Endodermal cell (in vitro differentiated cells): ENCODE measurements around the gene TBL3. TPM values are rescaled to one million over a fixed set of nuclear protein-coding genes. Genes with fewer than 3 reads are reported as not detected.
"Not testable (repeated sequence)": the region's sequence is repeated elsewhere in the genome, so short reads cannot be mapped to it uniquely, and the experiment has no call there.

Source experiments
- DNase-seq: peaks from one replicate; pipeline ENCODE4 v3.0.0-alpha.2; 2017
- H3K27ac ChIP-seq: 2 replicates; pipeline ENCODE4 v1.5.1; 2013; ENCODE audit warnings: mild to moderate bottlenecking, low read depth, low read length, moderate library complexity
- H3K27me3 ChIP-seq: 2 replicates; pipeline ENCODE4 v1.6.1; 2013; ENCODE audit warnings: mild to moderate bottlenecking, low read length, moderate library complexity; ENCODE audit not compliant: insufficient read depth, control insufficient read depth, poor library complexity, severe bottlenecking
- H3K36me3 ChIP-seq: 2 replicates; pipeline ENCODE4 v1.7.0; 2013; ENCODE audit warnings: mild to moderate bottlenecking, low read length, moderate library complexity; ENCODE audit not compliant: control insufficient read depth, insufficient read depth
- H3K4me1 ChIP-seq: one replicate; pipeline ENCODE4 v1.7.0; 2013; ENCODE audit warnings: low read length; ENCODE audit not compliant: control insufficient read depth, insufficient read depth
- H3K4me3 ChIP-seq: 2 replicates; pipeline ENCODE4 v1.5.1; 2013; ENCODE audit warnings: mild to moderate bottlenecking, low read length, moderate library complexity
- H3K9ac ChIP-seq: 2 replicates; pipeline ENCODE4 v1.6.1; 2013; ENCODE audit warnings: mild to moderate bottlenecking, low read length, moderate library complexity; ENCODE audit not compliant: poor library complexity, severe bottlenecking; ENCODE audit errors: extremely low read depth
- H3K9me3 ChIP-seq: 2 replicates; pipeline ENCODE4 v1.6.1; 2013; ENCODE audit warnings: mild to moderate bottlenecking, low read length, moderate library complexity; ENCODE audit not compliant: control insufficient read depth
- H3K27ac Mint-ChIP-seq: 2 replicates; pipeline ENCODE4 v1.8.0; 2020; ENCODE audit warnings: mixed read lengths
- H3K27me3 Mint-ChIP-seq: 2 replicates; pipeline ENCODE4 v1.8.0; 2021; ENCODE audit warnings: mild to moderate bottlenecking, mixed read lengths; ENCODE audit not compliant: insufficient read depth
- H3K36me3 Mint-ChIP-seq: 2 replicates; pipeline ENCODE4 v1.8.0; 2020; ENCODE audit warnings: low read depth, mixed read lengths
- H3K4me1 Mint-ChIP-seq: 2 replicates; pipeline ENCODE4 v1.8.0; 2020; ENCODE audit warnings: mixed read lengths
- H3K4me3 Mint-ChIP-seq: 2 replicates; pipeline ENCODE4 v1.8.0; 2020; ENCODE audit warnings: mild to moderate bottlenecking, moderate library complexity, mixed read lengths
- H3K9me3 Mint-ChIP-seq: 2 replicates; pipeline ENCODE4 v1.8.0; 2020; ENCODE audit warnings: mild to moderate bottlenecking, mixed read lengths
- CTCF ChIP-seq: fragments of 200-600 bp; sonication (generic); conservative IDR thresholded peaks from 2 replicates; pipeline ENCODE4 v1.5.0; 2021; ENCODE audit warnings: antibody characterized with exemption, mild to moderate bottlenecking
- WGBS, 2 experiments: methylation state at CpG; one replicate each; pipeline versions ENCODE4 v1.1.5 to v1.1.7; 2013; ENCODE audit warnings: missing lambda C conversion rate in 2 of 2, mixed read lengths in 1 of 2; ENCODE audit not compliant: insufficient coverage in 1 of 2, insufficient read length in 1 of 2; 5-methylcytosine and 5-hydroxymethylcytosine counted together
- total RNA-seq, 2 donors: library from RNA; stranded (reverse); fragmentation: NEBNext Ultra II Directional in 1 of 2; extraction: Animal tissue kit (Norgen Biotek cat#: 25700) in 1 of 2; gene quantifications; 2 replicates in 1 of 2; 3 replicates in 1 of 2; pipeline ENCODE4 v1.2.1, GENCODE V29; 2021

The TBL3 gene
- total RNA-seq, 2 donors from 2014 or later = 43.4 to 49.7 TPM

GRCh38 chr16:1950559-1950958 lies 21.3 kb upstream of the TBL3 start:
- H3K4me1 ChIP-seq = no peaks in the 10 kb centered on the region
- peak; percentile 36 for DNase-seq
- H3K27me3 ChIP-seq = no peaks in the 10 kb centered on the region
- H3K4me3 ChIP-seq = no peak overlapping the region
- no peaks in the 10 kb centered on the region for H3K4me1 Mint-ChIP-seq
- WGBS, 2 experiments = 92 to 95% methylated on average over 15 to 19 of the region's 19 CpGs
- no peak overlapping the region for H3K9ac ChIP-seq
- H3K36me3 Mint-ChIP-seq = no peaks in the 10 kb centered on the region
- H3K27ac Mint-ChIP-seq = no peak overlapping the region
- H3K27me3 Mint-ChIP-seq = peaks cover 4% of the 10 kb centered on the region
- no peak overlapping the region for H3K27ac ChIP-seq
- peaks cover 2% of the 10 kb centered on the region for H3K9me3 Mint-ChIP-seq
- H3K9me3 ChIP-seq = no peaks in the 10 kb centered on the region
- TF ChIP-seq CTCF = no peak
- H3K36me3 ChIP-seq = no peaks in the 10 kb centered on the region
- H3K4me3 Mint-ChIP-seq = no peak overlapping the region

GRCh38 chr16:1953734-1954133 lies 18.1 kb upstream of the TBL3 start:
- Mint-ChIP-seq H3K27ac (no peak overlapping the region), H3K4me1 (no peaks in the 10 kb centered on the region), H3K4me3 (no peak overlapping the region), H3K36me3 (no peaks in the 10 kb centered on the region), H3K27me3 (peaks cover 24% of the 10 kb centered on the region), H3K9me3 (peaks cover 6% of the 10 kb centered on the region)
- Histone ChIP-seq H3K27me3 (no peaks in the 10 kb centered on the region), H3K4me1 (no peaks in the 10 kb centered on the region), H3K4me3 (no peak overlapping the region), H3K36me3 (no peaks in the 10 kb centered on the region), H3K9ac (no peak overlapping the region), H3K9me3 (no peaks in the 10 kb centered on the region), H3K27ac (no peak overlapping the region)
- DNase-seq = peak; percentile 44
- 93 to 95% methylated on average over 6 to 22 of the region's 22 CpGs for WGBS, 2 experiments
- no peak for TF ChIP-seq CTCF

GRCh38 chr16:1957434-1958142 lies 14.3 kb upstream of the TBL3 start:
- H3K27me3 Mint-ChIP-seq = peaks cover 25% of the 10 kb centered on the region
- H3K36me3 ChIP-seq, H3K27ac ChIP-seq, H3K9ac ChIP-seq, H3K4me3 Mint-ChIP-seq, H3K4me3 ChIP-seq, DNase-seq, H3K9me3 Mint-ChIP-seq, H3K9me3 ChIP-seq, H3K27me3 ChIP-seq, H3K27ac Mint-ChIP-seq, H3K4me1 ChIP-seq: not testable (repeated sequence)
- WGBS, 2 experiments = 93% methylated on average over 15 to 19 of the region's 22 CpGs
- H3K36me3 Mint-ChIP-seq = peaks cover 17% of the 10 kb centered on the region
- H3K4me1 Mint-ChIP-seq = peaks cover 23% of the 10 kb centered on the region

GRCh38 chr16:1958143-1958491 lies 13.7 kb upstream of the TBL3 start:
- H3K36me3 ChIP-seq = peaks cover 13% of the 10 kb centered on the region
- H3K27ac Mint-ChIP-seq, H3K27ac ChIP-seq, DNase-seq, H3K27me3 ChIP-seq, H3K4me1 ChIP-seq, H3K9ac ChIP-seq, H3K4me3 ChIP-seq, H3K9me3 ChIP-seq, H3K9me3 Mint-ChIP-seq, H3K4me3 Mint-ChIP-seq: not testable (repeated sequence)
- peaks cover 27% of the 10 kb centered on the region for H3K4me1 Mint-ChIP-seq
- peaks cover 23% of the 10 kb centered on the region for H3K27me3 Mint-ChIP-seq
- 91 to 95% methylated on average over 6 to 30 of the region's 30 CpGs for WGBS, 2 experiments
- H3K36me3 Mint-ChIP-seq = peaks cover 22% of the 10 kb centered on the region
